Type B pancreatic cell (in vitro differentiated cells): Measurements from ENCODE around the gene CTSC. TPM values are rescaled to one million over a fixed set of nuclear protein-coding genes. Genes with fewer than 3 reads are reported as not detected.
"Not testable (repeated sequence)": the region's sequence is repeated elsewhere in the genome, so short reads cannot be mapped to it uniquely, and the experiment has no call there.

Source experiments
- DNase-seq: peaks from one replicate; pipeline ENCODE4 v3.0.0; 2021; ENCODE audit warnings: mixed read lengths; ENCODE audit not compliant: unreplicated experiment; ENCODE audit errors: extremely low spot score
- H3K27ac Mint-ChIP-seq: 2 replicates; pipeline ENCODE4 v1.8.0; 2021; ENCODE audit warnings: mild to moderate bottlenecking, mixed read lengths
- H3K27me3 Mint-ChIP-seq: 2 replicates; pipeline ENCODE4 v1.8.0; 2021; ENCODE audit warnings: mixed read lengths
- H3K36me3 Mint-ChIP-seq: 2 replicates; pipeline ENCODE4 v1.8.0; 2021; ENCODE audit warnings: mixed read lengths
- H3K4me1 Mint-ChIP-seq: one replicate; pipeline ENCODE4 v1.8.0; 2021; ENCODE audit warnings: mixed read lengths; ENCODE audit not compliant: unreplicated experiment
- H3K4me3 Mint-ChIP-seq: 2 replicates; pipeline ENCODE4 v1.8.0; 2021; ENCODE audit warnings: mild to moderate bottlenecking, mixed read lengths
- H3K9me3 Mint-ChIP-seq: 2 replicates; pipeline ENCODE4 v1.8.0; 2021; ENCODE audit warnings: mixed read lengths
- CTCF ChIP-seq: fragments of 200-600 bp; sonication (generic); conservative IDR thresholded peaks from 2 replicates; pipeline ENCODE4 v1.5.0; 2021; ENCODE audit warnings: antibody characterized with exemption, mild to moderate bottlenecking
- total RNA-seq: library from RNA; stranded (reverse); gene quantifications from 2 replicates; pipeline ENCODE4 v1.2.1, GENCODE V29; 2021; ENCODE audit warnings: low replicate concordance

The CTSC gene
- total RNA-seq, 1 donor from 2014 or later = 155 TPM

- no peak for DNase-seq
- H3K4me3 Mint-ChIP-seq = peak overlapping the region; percentile 50
- peaks cover 66% of the 10 kb centered on the region for H3K36me3 Mint-ChIP-seq
- no peaks in the 10 kb centered on the region for H3K27me3 Mint-ChIP-seq
- peaks cover 16% of the 10 kb centered on the region for H3K4me1 Mint-ChIP-seq
- TF ChIP-seq CTCF = no peak
- H3K9me3 Mint-ChIP-seq = peaks cover 6% of the 10 kb centered on the region
- H3K27ac Mint-ChIP-seq = no peak overlapping the region
Measured at GRCh38 chr11:88326099-88326498, 11.4 kb downstream of the CTSC start.

GRCh38 chr11:88324562-88325345, 12.8 kb downstream of the CTSC start:
- peaks cover 54% of the 10 kb centered on the region for H3K36me3 Mint-ChIP-seq
- H3K4me1 Mint-ChIP-seq = peaks cover 11% of the 10 kb centered on the region
- no peak overlapping the region for H3K27ac Mint-ChIP-seq
- DNase-seq = no peak
- no peak for TF ChIP-seq CTCF
- no peaks in the 10 kb centered on the region for H3K27me3 Mint-ChIP-seq
- peaks cover 6% of the 10 kb centered on the region for H3K9me3 Mint-ChIP-seq
- H3K4me3 Mint-ChIP-seq = no peak overlapping the region

GRCh38 chr11:88322881-88323280, 14.7 kb downstream of the CTSC start:
- not testable (repeated sequence) for H3K9me3 Mint-ChIP-seq, H3K27ac Mint-ChIP-seq, H3K4me3 Mint-ChIP-seq, DNase-seq, H3K4me1 Mint-ChIP-seq, H3K27me3 Mint-ChIP-seq
- H3K36me3 Mint-ChIP-seq = peaks cover 51% of the 10 kb centered on the region

- not testable (repeated sequence) for H3K27me3 Mint-ChIP-seq, DNase-seq, H3K4me3 Mint-ChIP-seq, H3K9me3 Mint-ChIP-seq, H3K27ac Mint-ChIP-seq, H3K4me1 Mint-ChIP-seq
- H3K36me3 Mint-ChIP-seq = peaks cover 51% of the 10 kb centered on the region
Measured at GRCh38 chr11:88321412-88321811, 16.1 kb downstream of the CTSC start.

GRCh38 chr11:88320149-88320559, 17.4 kb downstream of the CTSC start:
- no peak for TF ChIP-seq CTCF
- DNase-seq = no peak
- Mint-ChIP-seq H3K4me3 (no peak overlapping the region), H3K36me3 (peaks cover 49% of the 10 kb centered on the region), H3K9me3 (peaks cover 6% of the 10 kb centered on the region), H3K27ac (no peak overlapping the region), H3K27me3 (no peaks in the 10 kb centered on the region), H3K4me1 (no peaks in the 10 kb centered on the region)

- no peaks in the 10 kb centered on the region for H3K4me1 Mint-ChIP-seq
- no peak for TF ChIP-seq CTCF
- H3K27me3 Mint-ChIP-seq = no peaks in the 10 kb centered on the region
- no peak overlapping the region for H3K4me3 Mint-ChIP-seq
- H3K36me3 Mint-ChIP-seq = peaks cover 33% of the 10 kb centered on the region
- DNase-seq = no peak
- peaks cover 6% of the 10 kb centered on the region for H3K9me3 Mint-ChIP-seq
- H3K27ac Mint-ChIP-seq = no peak overlapping the region
Measured at GRCh38 chr11:88318017-88318416, 19.5 kb downstream of the CTSC start.
